Measurements from ENCODE around the gene DDX49. TPM values are rescaled to one million over a fixed set of nuclear protein-coding genes. Genes with fewer than 3 reads are reported as not detected.

DDX49 gene
- total and polyA plus RNA-seq, 2 donors from 2014 or later, result 39.5 to 40.6 TPM

- H3K4me1 ChIP-seq (ENCODE audit: control insufficient read depth in 2 of 3, insufficient read depth in 2 of 3, low read depth in 1 of 3, low read length in 3 of 3), result no peaks in the 10 kb centered on the region
- no peak overlapping the region for H3K27ac ChIP-seq (ENCODE audit: low read depth in 2 of 2, low read length in 2 of 2)
- H3K9ac ChIP-seq (ENCODE audit: low read length in 3 of 3), result no peak overlapping the region
- no peaks in the 10 kb centered on the region for H3K27me3 ChIP-seq (ENCODE audit: control insufficient read depth, insufficient read depth, low read length)
- H3K36me3 ChIP-seq (ENCODE audit: control insufficient read depth in 2 of 3, insufficient read depth in 3 of 3, low read length in 3 of 3), result no peaks in the 10 kb centered on the region
- no peak for DNase-seq
- TF ChIP-seq CTCF (IDR thresholded peaks at IDR 0.05; ENCODE audit: borderline replicate concordance, extremely low read depth, insufficient read depth), result no peak
- no peak for FAIRE-seq
- intact Hi-C loops (cut with DNase I), result no loop called here
- H3K4me3 ChIP-seq (ENCODE audit: low read length in 3 of 3), result no peak overlapping the region
- no peaks in the 10 kb centered on the region for H3K9me3 ChIP-seq (ENCODE audit: control insufficient read depth in 2 of 3, insufficient read depth in 1 of 3, low read length in 3 of 3)
These were observed 38.0 kb upstream of the DDX49 start for GRCh38 chr19:18881491-18881890.

- Histone ChIP-seq H3K27me3 (ENCODE audit: control insufficient read depth, insufficient read depth, low read length) (no peaks in the 10 kb centered on the region), H3K27ac (ENCODE audit: low read depth in 2 of 2, low read length in 2 of 2) (no peak overlapping the region), H3K9me3 (ENCODE audit: control insufficient read depth in 2 of 3, insufficient read depth in 1 of 3, low read length in 3 of 3) (no peaks in the 10 kb centered on the region), H3K4me1 (ENCODE audit: control insufficient read depth in 2 of 3, insufficient read depth in 2 of 3, low read depth in 1 of 3, low read length in 3 of 3) (no peaks in the 10 kb centered on the region), H3K4me3 (ENCODE audit: low read length in 3 of 3) (no peak overlapping the region), H3K36me3 (ENCODE audit: control insufficient read depth in 2 of 3, insufficient read depth in 3 of 3, low read length in 3 of 3) (no peaks in the 10 kb centered on the region), H3K9ac (ENCODE audit: low read length in 3 of 3) (no peak overlapping the region)
- TF ChIP-seq CTCF (IDR thresholded peaks at IDR 0.05; ENCODE audit: borderline replicate concordance, extremely low read depth, insufficient read depth), result no peak
- intact Hi-C loops (cut with DNase I), result no loop called here
- DNase-seq (peak in 4 of 5 donors; percentile 66 to 77 (median 68)), FAIRE-seq (no peak)
These were observed 35.8 kb upstream of the DDX49 start for GRCh38 chr19:18883526-18884304.

- Histone ChIP-seq H3K4me1 (ENCODE audit: control insufficient read depth in 2 of 3, insufficient read depth in 2 of 3, low read depth in 1 of 3, low read length in 3 of 3) (no peaks in the 10 kb centered on the region), H3K4me3 (ENCODE audit: low read length in 3 of 3) (no peak overlapping the region), H3K27ac (ENCODE audit: low read depth in 2 of 2, low read length in 2 of 2) (no peak overlapping the region), H3K27me3 (ENCODE audit: control insufficient read depth, insufficient read depth, low read length) (no peaks in the 10 kb centered on the region), H3K9ac (ENCODE audit: low read length in 3 of 3) (no peak overlapping the region), H3K9me3 (ENCODE audit: control insufficient read depth in 2 of 3, insufficient read depth in 1 of 3, low read length in 3 of 3) (no peaks in the 10 kb centered on the region), H3K36me3 (ENCODE audit: control insufficient read depth in 2 of 3, insufficient read depth in 3 of 3, low read length in 3 of 3) (no peaks in the 10 kb centered on the region)
- intact Hi-C loops (cut with DNase I), result no loop called here
- FAIRE-seq, result no peak
- DNase-seq, result no peak
- TF ChIP-seq CTCF (IDR thresholded peaks at IDR 0.05; ENCODE audit: borderline replicate concordance, extremely low read depth, insufficient read depth), result no peak
These were observed 32.5 kb upstream of the DDX49 start for GRCh38 chr19:18886972-18887371.
